Activated CD4-positive, alpha-beta T cell treated with anti-CD3 and anti-CD28 coated beads, Interleukin-2, amount 10 ng/mL, durations not matched to agents 7 days and 5 days (primary cell): ENCODE data around the gene TTYH2. TPM values are rescaled to one million over a fixed set of nuclear protein-coding genes. Genes with fewer than 3 reads are reported as not detected.

ENCODE experiments used
- CTCF ChIA-PET: fragments of 350-600 bp; sonication (Branson Sonifier 250); formaldehyde crosslinking; loops from one replicate; lab custom pipeline; 2021; ENCODE audit warnings: antibody characterized with exemption; lab: Charles Lee
- POLR2A ChIA-PET: fragments of 350-600 bp; sonication (Branson Sonifier 250); formaldehyde crosslinking; loops from one replicate; lab custom pipeline; 2021; ENCODE audit warnings: antibody characterized with exemption; lab: Charles Lee
- DNase-seq: peaks from one replicate; pipeline ENCODE4 v3.0.0-alpha.2; 2020
- H3K27ac Mint-ChIP-seq: one replicate; pipeline ENCODE4 v1.8.0; 2021; ENCODE audit warnings: mild to moderate bottlenecking, moderate library complexity, mixed read lengths
- H3K27me3 Mint-ChIP-seq: one replicate; pipeline ENCODE4 v1.8.0; 2021; ENCODE audit warnings: mixed read lengths
- H3K36me3 Mint-ChIP-seq: one replicate; pipeline ENCODE4 v1.8.0; 2021; ENCODE audit warnings: low read depth, mixed read lengths
- H3K4me1 Mint-ChIP-seq: one replicate; pipeline ENCODE4 v1.8.0; 2021; ENCODE audit warnings: mixed read lengths
- H3K4me3 Mint-ChIP-seq: one replicate; pipeline ENCODE4 v1.8.0; 2021; ENCODE audit warnings: mild to moderate bottlenecking, moderate library complexity, mixed read lengths
- H3K9me3 Mint-ChIP-seq: one replicate; pipeline ENCODE4 v1.8.0; 2021; ENCODE audit warnings: mixed read lengths
- total RNA-seq, 2 experiments: library from RNA; stranded (reverse); gene quantifications; one replicate each; pipeline ENCODE4 v1.2.3, GENCODE V29; 2021

TTYH2 gene, protein sequence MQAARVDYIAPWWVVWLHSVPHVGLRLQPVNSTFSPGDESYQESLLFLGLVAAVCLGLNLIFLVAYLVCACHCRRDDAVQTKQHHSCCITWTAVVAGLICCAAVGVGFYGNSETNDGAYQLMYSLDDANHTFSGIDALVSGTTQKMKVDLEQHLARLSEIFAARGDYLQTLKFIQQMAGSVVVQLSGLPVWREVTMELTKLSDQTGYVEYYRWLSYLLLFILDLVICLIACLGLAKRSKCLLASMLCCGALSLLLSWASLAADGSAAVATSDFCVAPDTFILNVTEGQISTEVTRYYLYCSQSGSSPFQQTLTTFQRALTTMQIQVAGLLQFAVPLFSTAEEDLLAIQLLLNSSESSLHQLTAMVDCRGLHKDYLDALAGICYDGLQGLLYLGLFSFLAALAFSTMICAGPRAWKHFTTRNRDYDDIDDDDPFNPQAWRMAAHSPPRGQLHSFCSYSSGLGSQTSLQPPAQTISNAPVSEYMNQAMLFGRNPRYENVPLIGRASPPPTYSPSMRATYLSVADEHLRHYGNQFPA
- 10 to 100 TPM; 10.2 to 11.9 TPM for total RNA-seq

DNA sequence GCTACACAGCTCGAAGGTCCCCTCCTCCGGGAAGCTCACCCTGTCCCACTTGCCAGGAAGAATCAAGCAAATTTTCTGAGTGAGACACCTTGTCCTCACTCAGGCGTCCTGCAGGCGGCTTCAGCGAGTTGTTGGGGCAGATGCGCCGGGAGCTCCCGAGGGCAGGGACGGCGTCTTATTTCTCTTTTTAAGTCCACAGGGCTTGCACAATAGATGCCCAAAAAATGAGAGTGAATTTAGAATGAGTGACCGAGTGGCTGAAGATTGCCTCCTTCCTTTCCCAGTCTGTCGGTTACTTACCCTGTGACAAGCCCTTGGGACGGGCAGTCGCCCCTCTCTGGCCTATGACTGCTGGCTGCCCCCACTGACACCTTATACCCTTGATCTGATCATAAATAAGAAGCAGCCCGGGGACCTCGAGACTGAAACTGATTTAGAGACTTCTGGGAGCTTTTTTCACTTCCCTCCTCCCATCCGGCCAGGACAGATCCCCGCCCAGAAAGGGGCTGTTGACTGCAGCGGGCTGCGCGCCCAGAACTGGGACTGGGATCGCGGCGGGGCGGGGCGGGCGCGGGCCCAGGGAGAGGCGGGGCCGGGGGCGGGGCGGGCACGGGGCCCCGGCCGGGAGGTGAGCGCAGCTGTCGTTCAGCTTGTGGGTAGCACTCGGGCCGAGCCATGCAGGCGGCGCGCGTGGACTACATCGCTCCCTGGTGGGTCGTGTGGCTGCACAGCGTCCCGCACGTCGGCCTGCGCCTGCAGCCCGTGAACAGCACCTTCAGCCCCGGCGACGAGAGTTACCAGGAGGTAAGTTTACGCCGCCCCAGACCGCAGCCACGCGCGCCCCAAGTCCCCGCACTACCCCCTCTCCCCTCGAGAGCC lies at the start of gene TTYH2:
TTYH2 (plus strand) TSS at position 659 of the 879 bp plus-strand sequence; CDS start at position 676, 17 bp downstream.
- peak within 1 kb of the TSS; percentile 84 for H3K27ac Mint-ChIP-seq
- H3K27me3 Mint-ChIP-seq = peaks cover 3% of the 10 kb centered on the region
- no peaks in the 10 kb centered on the region for H3K9me3 Mint-ChIP-seq
- peaks cover 55% of the 10 kb centered on the region for H3K4me1 Mint-ChIP-seq
- POLR2A ChIA-PET = interaction anchor here (0.7 kb wide), 1 partner anchor 642 kb away, joined by 3 read pairs; no protein-coding TSS in a partner anchor
- peak within 1 kb of the TSS; percentile 79 for H3K4me3 Mint-ChIP-seq
- H3K36me3 Mint-ChIP-seq = peaks cover 26% of the 10 kb centered on the region
- CTCF ChIA-PET = interaction anchor here (1.3 to 1.5 kb wide), 3 partner anchors 8 to 85 kb away, joined by 3 to 5 read pairs (median 3); no protein-coding TSS in a partner anchor
- peak; percentile 83 for DNase-seq

DNA sequence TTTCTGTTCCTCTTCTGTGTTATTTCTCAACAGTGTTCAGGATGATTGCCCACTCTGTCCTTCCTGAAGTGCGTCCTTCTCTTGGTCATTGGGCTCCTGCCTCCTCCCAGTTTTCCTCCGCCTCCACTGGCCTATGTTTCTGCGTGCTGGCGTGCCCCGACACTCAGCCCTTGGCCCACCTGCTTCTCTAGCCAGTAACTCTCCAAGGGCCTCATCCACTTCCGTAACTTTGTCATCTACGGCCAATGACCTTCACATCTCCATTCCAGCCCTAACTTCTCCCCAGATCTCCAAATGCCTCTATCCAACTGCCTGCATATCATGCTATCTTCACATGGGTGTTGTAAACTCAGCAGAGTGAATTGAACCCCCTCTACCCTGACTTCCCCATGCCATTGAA lies 49.5 kb upstream of the TTYH2 start:
- ChIA-PET CTCF (no interaction called here), POLR2A (no interaction called here)
- H3K4me3 Mint-ChIP-seq = no peak overlapping the region
- no peak overlapping the region for H3K27ac Mint-ChIP-seq
- H3K27me3 Mint-ChIP-seq = peaks cover 15% of the 10 kb centered on the region
- no peaks in the 10 kb centered on the region for H3K36me3 Mint-ChIP-seq
- DNase-seq = no peak
- no peaks in the 10 kb centered on the region for H3K9me3 Mint-ChIP-seq
- H3K4me1 Mint-ChIP-seq = no peaks in the 10 kb centered on the region

DNA sequence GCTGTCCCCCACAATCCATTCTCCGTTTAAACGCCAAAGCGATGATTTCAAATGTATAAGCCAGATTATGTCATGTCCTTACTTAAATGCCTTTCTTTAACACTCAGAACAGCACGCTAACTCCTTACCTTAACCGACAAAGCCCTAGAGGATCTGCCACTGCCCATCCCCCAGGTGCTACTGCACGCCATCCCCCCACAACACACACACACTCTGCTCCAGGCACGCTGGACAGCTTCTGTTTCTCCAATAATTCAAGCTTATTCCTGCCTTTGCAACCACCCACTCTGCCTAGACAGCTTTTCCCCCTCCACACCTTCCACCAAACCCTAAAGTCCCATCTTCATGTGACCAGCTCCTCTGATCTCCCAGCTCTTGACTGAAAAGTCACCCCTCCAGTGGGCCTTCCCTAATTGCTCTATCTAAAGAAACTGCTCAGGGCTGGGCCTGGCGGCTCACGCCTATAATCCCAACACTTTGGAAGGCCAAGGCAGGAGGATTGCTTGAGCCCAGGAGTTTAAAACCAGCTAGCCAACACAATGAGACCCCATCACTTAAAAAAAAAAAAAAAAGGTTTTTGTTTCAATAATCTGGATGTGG lies 48.8 kb upstream of the TTYH2 start:
- Mint-ChIP-seq H3K36me3 (no peaks in the 10 kb centered on the region), H3K27ac (no peak overlapping the region), H3K4me1 (no peaks in the 10 kb centered on the region), H3K27me3 (peaks cover 15% of the 10 kb centered on the region), H3K4me3 (no peak overlapping the region), H3K9me3 (no peaks in the 10 kb centered on the region)
- CTCF ChIA-PET = no interaction called here
- POLR2A ChIA-PET = no interaction called here
- no peak for DNase-seq

DNA sequence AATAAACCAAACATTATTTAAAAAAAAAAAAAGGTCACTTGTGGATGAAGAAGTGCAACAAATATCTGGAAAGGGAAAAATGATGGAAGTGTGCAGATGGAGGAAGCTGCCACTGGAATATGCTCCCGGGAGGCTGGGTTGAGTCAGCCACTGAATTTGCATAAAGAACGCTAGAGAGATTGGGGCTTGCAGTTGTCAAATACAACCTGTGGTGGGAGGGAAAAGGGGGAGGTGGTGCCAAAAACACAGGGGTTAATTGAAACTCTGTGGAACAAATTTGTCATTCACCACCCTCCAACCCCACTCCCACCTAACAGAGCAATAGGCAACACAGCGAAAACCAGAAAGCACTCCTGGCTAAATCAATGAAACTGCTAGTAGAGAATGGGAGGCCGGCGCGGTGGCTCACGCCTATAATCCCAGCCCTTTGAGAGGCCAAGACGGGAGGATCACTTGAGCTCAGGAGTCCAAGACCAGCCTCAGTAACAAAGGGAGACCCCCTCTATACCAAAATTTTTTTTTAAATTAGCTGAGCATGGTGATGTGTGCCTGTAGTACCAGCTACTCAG lies 47.5 kb upstream of the TTYH2 start:
- Mint-ChIP-seq H3K9me3 (no peaks in the 10 kb centered on the region), H3K36me3 (no peaks in the 10 kb centered on the region), H3K27ac (no peak overlapping the region), H3K4me1 (no peaks in the 10 kb centered on the region), H3K4me3 (no peak overlapping the region), H3K27me3 (peaks cover 15% of the 10 kb centered on the region)
- ChIA-PET POLR2A (no interaction called here), CTCF (no interaction called here)
- DNase-seq = no peak

GRCh38 chr17:74170924-74171323 lies 42.4 kb upstream of the TTYH2 start:
- no peak for DNase-seq
- ChIA-PET CTCF (interaction anchor here (0.8 kb wide), 1 partner anchor 81 kb away, joined by 4 read pairs; no protein-coding TSS in a partner anchor), POLR2A (no interaction called here)
- no peaks in the 10 kb centered on the region for H3K4me1 Mint-ChIP-seq
- H3K4me3 Mint-ChIP-seq = no peak overlapping the region
- H3K9me3 Mint-ChIP-seq = no peaks in the 10 kb centered on the region
- no peak overlapping the region for H3K27ac Mint-ChIP-seq
- peaks cover 25% of the 10 kb centered on the region for H3K27me3 Mint-ChIP-seq
- H3K36me3 Mint-ChIP-seq = no peaks in the 10 kb centered on the region

DNA sequence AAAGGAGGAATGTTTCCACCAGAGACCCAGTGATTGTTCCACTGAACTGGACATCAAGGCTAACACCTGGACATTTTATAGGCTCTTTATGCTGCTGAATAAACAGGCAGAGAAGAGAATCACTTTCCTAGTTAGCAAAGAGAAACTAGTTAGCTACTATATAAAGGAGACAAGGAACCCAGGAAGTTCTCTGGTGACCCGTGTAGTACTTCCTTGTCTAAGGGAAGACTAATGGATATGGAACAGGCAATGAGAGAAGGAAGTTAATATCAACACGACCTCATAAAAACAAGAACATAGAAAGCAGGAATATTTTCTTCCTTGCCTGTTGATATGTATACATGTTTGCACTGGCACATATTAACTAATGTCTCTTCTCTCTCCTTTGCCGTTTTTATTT lies 40.7 kb upstream of the TTYH2 start:
- ChIA-PET CTCF (no interaction called here), POLR2A (no interaction called here)
- Mint-ChIP-seq H3K27me3 (peaks cover 21% of the 10 kb centered on the region), H3K4me3 (no peak overlapping the region), H3K4me1 (no peaks in the 10 kb centered on the region), H3K27ac (no peak overlapping the region), H3K36me3 (no peaks in the 10 kb centered on the region), H3K9me3 (no peaks in the 10 kb centered on the region)
- no peak for DNase-seq

- ChIA-PET POLR2A (no interaction called here), CTCF (interaction anchor here (0.7 to 1.5 kb wide), 3 partner anchors 11 to 295 kb away, joined by 3 to 4 read pairs (median 3); no protein-coding TSS in a partner anchor)
- DNase-seq = peak; percentile 47
- H3K36me3 Mint-ChIP-seq = no peaks in the 10 kb centered on the region
- H3K27ac Mint-ChIP-seq = no peak overlapping the region
- peaks cover 16% of the 10 kb centered on the region for H3K27me3 Mint-ChIP-seq
- H3K9me3 Mint-ChIP-seq = no peaks in the 10 kb centered on the region
- no peak overlapping the region for H3K4me3 Mint-ChIP-seq
- no peaks in the 10 kb centered on the region for H3K4me1 Mint-ChIP-seq
Measured at GRCh38 chr17:74176546-74177001, 36.8 kb upstream of the TTYH2 start.

GRCh38 chr17:74177018-74177450 lies 36.3 kb upstream of the TTYH2 start:
- POLR2A ChIA-PET = no interaction called here
- no peak overlapping the region for H3K27ac Mint-ChIP-seq
- H3K4me1 Mint-ChIP-seq = no peaks in the 10 kb centered on the region
- CTCF ChIA-PET = interaction anchor here (0.6 to 1.5 kb wide), 3 partner anchors 11 to 294 kb away, joined by 3 to 4 read pairs (median 3); no protein-coding TSS in a partner anchor
- no peak for DNase-seq
- peaks cover 15% of the 10 kb centered on the region for H3K27me3 Mint-ChIP-seq
- no peak overlapping the region for H3K4me3 Mint-ChIP-seq
- no peaks in the 10 kb centered on the region for H3K9me3 Mint-ChIP-seq
- no peaks in the 10 kb centered on the region for H3K36me3 Mint-ChIP-seq

DNA sequence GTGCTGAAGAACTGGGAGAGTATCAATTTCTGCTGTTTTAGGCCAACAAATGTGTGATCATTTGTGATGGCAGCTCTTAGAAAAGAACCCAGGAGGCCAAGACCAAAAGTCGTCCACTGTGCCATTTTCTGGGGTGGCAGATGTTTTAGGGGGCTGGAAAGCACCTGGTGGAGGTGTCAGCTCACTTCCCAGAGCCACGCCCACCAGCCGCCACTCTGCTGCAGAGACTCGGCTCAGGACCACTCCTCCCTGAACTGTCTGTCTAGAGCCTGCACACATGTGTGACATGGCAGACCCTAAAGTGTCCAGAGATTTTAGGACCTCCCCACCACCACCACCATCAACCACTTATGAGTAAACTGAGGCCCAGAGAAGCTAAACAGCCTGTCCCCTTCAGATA lies 33.8 kb upstream of the TTYH2 start:
- Mint-ChIP-seq H3K36me3 (no peaks in the 10 kb centered on the region), H3K27ac (no peak overlapping the region), H3K4me3 (no peak overlapping the region), H3K4me1 (no peaks in the 10 kb centered on the region), H3K9me3 (no peaks in the 10 kb centered on the region), H3K27me3 (peaks cover 11% of the 10 kb centered on the region)
- DNase-seq = no peak
- CTCF ChIA-PET = interaction anchor here (1.5 to 1.6 kb wide), 2 partner anchors 17 to 21 kb away, joined by 3 read pairs; no protein-coding TSS in a partner anchor
- POLR2A ChIA-PET = no interaction called here

- ChIA-PET POLR2A (no interaction called here), CTCF (interaction anchor here (1.5 to 1.8 kb wide), 3 partner anchors 17 to 22 kb away, joined by 3 to 5 read pairs (median 3); no protein-coding TSS in a partner anchor)
- no peak for DNase-seq
- no peaks in the 10 kb centered on the region for H3K36me3 Mint-ChIP-seq
- H3K27ac Mint-ChIP-seq = no peak overlapping the region
- H3K27me3 Mint-ChIP-seq = peaks cover 5% of the 10 kb centered on the region
- no peaks in the 10 kb centered on the region for H3K9me3 Mint-ChIP-seq
- no peak overlapping the region for H3K4me3 Mint-ChIP-seq
- no peaks in the 10 kb centered on the region for H3K4me1 Mint-ChIP-seq
Measured at GRCh38 chr17:74180336-74180735, 33.0 kb upstream of the TTYH2 start.

GRCh38 chr17:74181341-74181740 lies 32.0 kb upstream of the TTYH2 start:
- peaks cover 4% of the 10 kb centered on the region for H3K27me3 Mint-ChIP-seq

More at GRCh38 chr17:74181341-74181740, 32.0 kb upstream of the TTYH2 start:
- Mint-ChIP-seq H3K27ac (no peak overlapping the region), H3K9me3 (no peaks in the 10 kb centered on the region), H3K4me3 (no peak overlapping the region), H3K36me3 (no peaks in the 10 kb centered on the region), H3K4me1 (no peaks in the 10 kb centered on the region)
- POLR2A ChIA-PET = no interaction called here
- CTCF ChIA-PET = interaction anchor here (1.8 kb wide), 1 partner anchor 18 kb away, joined by 5 read pairs; no protein-coding TSS in a partner anchor
- no peak for DNase-seq
